SK-N-SH (cell line): ENCODE data around the gene DNMT3A. TPM values are rescaled to one million over a fixed set of nuclear protein-coding genes. Genes with fewer than 3 reads are reported as not detected.

Source experiments
- CTCF ChIA-PET: fragments of 300-600, 350-600 bp; formaldehyde crosslinking; extraction: SDS; loops from one replicate; lab custom pipeline; 2021; lab: Yijun Ruan, JAX
- POLR2A ChIA-PET: fragments of 350-600 bp; sonication (Branson Sonifier 250); formaldehyde crosslinking; extraction: SDS; loops from one replicate; lab custom pipeline; 2020; ENCODE audit warnings: antibody characterized with exemption, inconsistent platforms; lab: Yijun Ruan, JAX
- DNase-seq: peaks from one replicate; pipeline ENCODE4 v3.0.0; 2012
- H2AFZ ChIP-seq: fragments of 200-600 bp; sonication (generic); 2 replicates; pipeline ENCODE4 v1.8.1; 2016; ENCODE audit warnings: antibody characterized with exemption, mild to moderate bottlenecking, low read depth
- H3F3A ChIP-seq: fragments of 200-600 bp; sonication (generic); replicated peaks from 2 replicates; pipeline ENCODE3; 2016; ENCODE audit warnings: antibody characterized with exemption, mild to moderate bottlenecking; ENCODE audit not compliant: insufficient read depth
- H3K27ac ChIP-seq, 2 experiments: fragments of 200-500 bp in 1 of 2; fragments of 200-600 bp in 1 of 2; sonication (Bioruptor generic) in 1 of 2; sonication (generic), shearing (Covaris generic) in 1 of 2; 2 replicates each; pipeline versions ENCODE4 v1.5.1 to v1.6.1; 2014 to 2016; ENCODE audit warnings: low read depth in 2 of 2, inconsistent platforms in 1 of 2, low read length in 1 of 2, mild to moderate bottlenecking in 1 of 2, mixed read lengths in 1 of 2
- H3K27me3 ChIP-seq: fragments of 200-600 bp; sonication (generic), shearing (Covaris generic); 2 replicates; pipeline ENCODE4 v1.6.1; 2016; ENCODE audit warnings: mixed run types; ENCODE audit not compliant: insufficient read depth
- H3K36me3 ChIP-seq, 2 experiments: fragments of 200-500 bp in 1 of 2; fragments of 200-600 bp in 1 of 2; sonication (Bioruptor generic) in 1 of 2; sonication (generic) in 1 of 2; replicated peaks in 1 of 2; 2 replicates each; pipeline versions ENCODE3 to v1.5.1; 2014 to 2016; ENCODE audit warnings: low read length in 1 of 2, mild to moderate bottlenecking in 1 of 2; ENCODE audit not compliant: insufficient read depth in 2 of 2, control insufficient read depth in 1 of 2
- H3K4me1 ChIP-seq, 2 experiments: fragments of 200-500 bp in 1 of 2; fragments of 200-600 bp in 1 of 2; sonication (Bioruptor generic) in 1 of 2; sonication (generic), shearing (Covaris generic) in 1 of 2; 2 replicates each; pipeline versions ENCODE4 v1.5.1 to v1.6.1; 2014 to 2016; ENCODE audit warnings: low read depth in 1 of 2, low read length in 1 of 2, mixed run types in 1 of 2; ENCODE audit not compliant: insufficient read depth in 2 of 2, control insufficient read depth in 1 of 2
- H3K4me2 ChIP-seq: fragments of 200-600 bp; sonication (generic), shearing (Covaris generic); 2 replicates; pipeline ENCODE4 v1.6.1; 2017; ENCODE audit warnings: mixed run types
- H3K4me3 ChIP-seq, 2 experiments: fragments of 200-500 bp in 1 of 2; fragments of 200-600 bp in 1 of 2; sonication (Bioruptor generic) in 1 of 2; sonication (generic), shearing (Covaris generic) in 1 of 2; 2 replicates each; pipeline versions ENCODE4 v1.5.1 to v1.8.1; 2014 to 2016; ENCODE audit warnings: low read depth in 2 of 2, inconsistent platforms in 1 of 2, low read length in 1 of 2, mild to moderate bottlenecking in 1 of 2, mixed read lengths in 1 of 2, moderate library complexity in 1 of 2
- H3K79me2 ChIP-seq: fragments of 200-600 bp; sonication (generic); 2 replicates; pipeline ENCODE4 v1.8.1; 2017; ENCODE audit warnings: mild to moderate bottlenecking; ENCODE audit not compliant: insufficient read depth
- H3K9ac ChIP-seq: fragments of 200-600 bp; sonication (generic); 2 replicates; pipeline ENCODE4 v1.6.1; 2017; ENCODE audit warnings: mixed run types
- H3K9me2 ChIP-seq: fragments of 200-600 bp; sonication (generic); 2 replicates; pipeline ENCODE4 v1.6.1; 2017; ENCODE audit warnings: mixed run types
- H3K9me3 ChIP-seq: fragments of 200-600 bp; sonication (generic); 2 replicates; pipeline ENCODE4 v1.6.1; 2017; ENCODE audit warnings: mixed run types, mild to moderate bottlenecking, moderate library complexity
- H4K20me1 ChIP-seq: fragments of 200-600 bp; sonication (generic); 2 replicates; pipeline ENCODE4 v1.6.1; 2017; ENCODE audit warnings: mild to moderate bottlenecking, mixed run types; ENCODE audit not compliant: insufficient read depth
- CHD2 ChIP-seq: fragments of 150-350 bp; IDR thresholded peaks from 2 replicates; pipeline ENCODE4 v1.6.1; 2018; ENCODE audit warnings: low read length; ENCODE audit not compliant: partially characterized antibody
- ELF1 ChIP-seq: IDR thresholded peaks from 2 replicates; pipeline ENCODE4 v1.4.0; 2012
- EP300 ChIP-seq, 2 experiments: IDR thresholded peaks; 2 replicates each; pipeline versions ENCODE4 v1.4.0 to v1.6.1; 2012; ENCODE audit warnings: borderline replicate concordance in 1 of 2, low read depth in 1 of 2, low read length in 1 of 2
- FOSL2 ChIP-seq: IDR thresholded peaks from 2 replicates; pipeline ENCODE4 v1.4.0; 2012; ENCODE audit warnings: low read depth, mild to moderate bottlenecking, moderate library complexity, borderline replicate concordance
- FOXM1 ChIP-seq: IDR thresholded peaks from 2 replicates; pipeline ENCODE4 v1.4.0; 2012; ENCODE audit warnings: low read depth, mild to moderate bottlenecking
- GATA2 ChIP-seq: sonication (generic); formaldehyde crosslinking; IDR thresholded peaks from 2 replicates; pipeline ENCODE4 v1.5.0; 2020; ENCODE audit warnings: mild to moderate bottlenecking, missing genetic modification reagents
- JUND ChIP-seq: IDR thresholded peaks from 2 replicates; pipeline ENCODE4 v1.4.0; 2012
- NFIC ChIP-seq: IDR thresholded peaks from 2 replicates; pipeline ENCODE4 v1.4.0; 2012; ENCODE audit warnings: borderline replicate concordance
- NRF1 ChIP-seq: IDR thresholded peaks from 2 replicates; pipeline ENCODE4 v1.6.1; 2012; ENCODE audit warnings: low read depth, mild to moderate bottlenecking, low read length
- POLR2AphosphoS5 ChIP-seq: IDR thresholded peaks from 2 replicates; pipeline ENCODE4 v1.6.1; 2012; ENCODE audit warnings: low read depth, low read length
- RCOR1 ChIP-seq: fragments of 150-350 bp; IDR thresholded peaks from 2 replicates; pipeline ENCODE4 v1.6.1; 2017; ENCODE audit warnings: antibody characterized with exemption, low read length
- TCF12 ChIP-seq: IDR thresholded peaks from 2 replicates; pipeline ENCODE4 v1.4.0; 2012
- YY1 ChIP-seq: IDR thresholded peaks from 2 replicates; pipeline ENCODE4 v1.4.0; 2012; ENCODE audit warnings: low read depth, mild to moderate bottlenecking
- WGBS: methylation state at CpG from one replicate; pipeline ENCODE4 v1.1.6; 2017; ENCODE audit warnings: low lambda C conversion rate; 5-methylcytosine and 5-hydroxymethylcytosine counted together
- polyA plus RNA-seq, 3 experiments: library from polyadenylated mRNA; depleted of rRNA; stranded (reverse); fragments of >200 nt; gene quantifications; 2 replicates each; pipeline ENCODE4 v1.2.3, GENCODE V29; 2012
- TF ChIP-seq, protein P1 (sequence below): IDR thresholded peaks from 2 replicates; pipeline ENCODE4; 2012
- TF ChIP-seq, protein P2 (sequence below): IDR thresholded peaks from 2 replicates; pipeline ENCODE4 v1.6.1; 2012; ENCODE audit warnings: mild to moderate bottlenecking, low read depth, low read length, moderate library complexity
- TF ChIP-seq, protein P3 (sequence below): IDR thresholded peaks from 2 replicates; pipeline ENCODE4 v1.4.0; 2012; ENCODE audit warnings: low read depth, borderline replicate concordance
- TF ChIP-seq, protein P4 (sequence below): fragments of 150-350 bp; IDR thresholded peaks from 2 replicates; pipeline ENCODE4 v1.6.1; 2016; ENCODE audit warnings: mild to moderate bottlenecking, low read depth, low read length
- TF ChIP-seq, protein P5 (sequence below): IDR thresholded peaks from 2 replicates; pipeline ENCODE4 v1.4.0; 2012; ENCODE audit warnings: low read depth, borderline replicate concordance
- TF ChIP-seq, protein P6 (sequence below): IDR thresholded peaks from 2 replicates; pipeline ENCODE4 v1.4.0; 2012; ENCODE audit warnings: low read depth

Gene DNMT3A
- polyA plus RNA-seq, 1 of the 3 experiments (the other 2 are of a cell fraction): 5.6 TPM

DNA sequence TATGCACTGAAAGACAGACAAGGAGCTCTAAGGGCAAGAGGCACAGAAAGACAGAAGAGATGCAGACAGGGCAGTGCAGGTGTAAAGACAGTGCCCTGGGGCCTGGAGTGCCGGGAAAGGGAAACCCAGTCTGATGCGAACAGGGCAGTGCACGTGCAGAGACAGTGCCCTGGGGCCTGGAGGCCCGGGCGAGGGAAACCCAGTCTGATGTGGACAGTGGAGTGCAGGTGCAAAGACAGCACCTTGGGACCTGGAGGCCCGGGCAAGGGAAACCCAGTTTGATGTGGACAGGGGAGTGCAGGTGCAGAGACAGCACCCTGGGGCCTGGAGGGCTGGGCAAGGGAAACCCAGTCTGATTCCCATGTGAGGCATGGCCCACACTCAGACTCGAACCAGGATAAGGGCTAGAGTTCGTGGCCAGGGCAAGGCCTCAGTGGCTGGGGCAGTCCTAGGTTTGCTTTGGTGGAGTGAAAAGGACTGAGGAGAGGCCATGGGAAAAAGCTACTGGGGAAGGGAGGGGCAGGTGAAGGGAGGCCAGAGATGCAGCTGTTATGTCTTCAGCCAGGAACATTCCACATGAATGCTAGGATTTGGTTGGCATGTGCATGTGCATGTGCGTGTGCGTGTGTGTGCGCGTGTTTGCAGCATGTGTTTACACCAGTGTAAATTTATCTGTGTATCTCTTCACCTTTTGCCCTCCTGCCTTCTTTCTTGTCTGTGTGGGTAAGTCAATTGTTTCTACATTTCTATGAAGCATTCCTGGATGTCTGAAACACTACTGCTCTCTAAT, 39.1 kb upstream of the DNMT3A start:
- Histone ChIP-seq H3K9ac (no peak overlapping the region), H3K36me3 (no peaks in the 10 kb centered on the region), H3K27ac (no peak overlapping the region), H3F3A (no peaks in the 10 kb centered on the region), H2AFZ (no peak overlapping the region), H3K9me2 (no peaks in the 10 kb centered on the region), H3K27me3 (no peaks in the 10 kb centered on the region), H3K4me1 (peaks cover 5 to 18% of the 10 kb centered on the region in 2 experiments; a peak in 3 of 4 replicates), H3K79me2 (no peaks in the 10 kb centered on the region)
- CTCF ChIA-PET: interaction anchor here (0.6 to 7.4 kb wide), 5 partner anchors 19 to 284 kb away, joined by 3 to 71 read pairs (median 3); no protein-coding TSS in a partner anchor
- DNase-seq: no peak
- POLR2A ChIA-PET: interaction anchor here (0.6 kb wide), 1 partner anchor 672 kb away, joined by 6 read pairs; no protein-coding TSS in a partner anchor
- WGBS: 85% methylated on average over 12 of the region's 12 CpGs
- no peak for TF ChIP-seq TCF12
- no peak for TF ChIP-seq FOXM1
- no peak for TF ChIP-seq POLR2AphosphoS5
- TF ChIP-seq, protein P1, sequence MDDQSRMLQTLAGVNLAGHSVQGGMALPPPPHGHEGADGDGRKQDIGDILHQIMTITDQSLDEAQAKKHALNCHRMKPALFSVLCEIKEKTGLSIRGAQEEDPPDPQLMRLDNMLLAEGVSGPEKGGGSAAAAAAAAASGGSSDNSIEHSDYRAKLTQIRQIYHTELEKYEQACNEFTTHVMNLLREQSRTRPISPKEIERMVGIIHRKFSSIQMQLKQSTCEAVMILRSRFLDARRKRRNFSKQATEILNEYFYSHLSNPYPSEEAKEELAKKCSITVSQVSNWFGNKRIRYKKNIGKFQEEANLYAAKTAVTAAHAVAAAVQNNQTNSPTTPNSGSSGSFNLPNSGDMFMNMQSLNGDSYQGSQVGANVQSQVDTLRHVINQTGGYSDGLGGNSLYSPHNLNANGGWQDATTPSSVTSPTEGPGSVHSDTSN: no peak
- TF ChIP-seq, protein P2, sequence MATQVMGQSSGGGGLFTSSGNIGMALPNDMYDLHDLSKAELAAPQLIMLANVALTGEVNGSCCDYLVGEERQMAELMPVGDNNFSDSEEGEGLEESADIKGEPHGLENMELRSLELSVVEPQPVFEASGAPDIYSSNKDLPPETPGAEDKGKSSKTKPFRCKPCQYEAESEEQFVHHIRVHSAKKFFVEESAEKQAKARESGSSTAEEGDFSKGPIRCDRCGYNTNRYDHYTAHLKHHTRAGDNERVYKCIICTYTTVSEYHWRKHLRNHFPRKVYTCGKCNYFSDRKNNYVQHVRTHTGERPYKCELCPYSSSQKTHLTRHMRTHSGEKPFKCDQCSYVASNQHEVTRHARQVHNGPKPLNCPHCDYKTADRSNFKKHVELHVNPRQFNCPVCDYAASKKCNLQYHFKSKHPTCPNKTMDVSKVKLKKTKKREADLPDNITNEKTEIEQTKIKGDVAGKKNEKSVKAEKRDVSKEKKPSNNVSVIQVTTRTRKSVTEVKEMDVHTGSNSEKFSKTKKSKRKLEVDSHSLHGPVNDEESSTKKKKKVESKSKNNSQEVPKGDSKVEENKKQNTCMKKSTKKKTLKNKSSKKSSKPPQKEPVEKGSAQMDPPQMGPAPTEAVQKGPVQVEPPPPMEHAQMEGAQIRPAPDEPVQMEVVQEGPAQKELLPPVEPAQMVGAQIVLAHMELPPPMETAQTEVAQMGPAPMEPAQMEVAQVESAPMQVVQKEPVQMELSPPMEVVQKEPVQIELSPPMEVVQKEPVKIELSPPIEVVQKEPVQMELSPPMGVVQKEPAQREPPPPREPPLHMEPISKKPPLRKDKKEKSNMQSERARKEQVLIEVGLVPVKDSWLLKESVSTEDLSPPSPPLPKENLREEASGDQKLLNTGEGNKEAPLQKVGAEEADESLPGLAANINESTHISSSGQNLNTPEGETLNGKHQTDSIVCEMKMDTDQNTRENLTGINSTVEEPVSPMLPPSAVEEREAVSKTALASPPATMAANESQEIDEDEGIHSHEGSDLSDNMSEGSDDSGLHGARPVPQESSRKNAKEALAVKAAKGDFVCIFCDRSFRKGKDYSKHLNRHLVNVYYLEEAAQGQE: no peak
- no peak for TF ChIP-seq NRF1
- no peak for TF ChIP-seq NFIC
- no peak for TF ChIP-seq FOSL2
- no peak for TF ChIP-seq RCOR1
- TF ChIP-seq, protein P3, sequence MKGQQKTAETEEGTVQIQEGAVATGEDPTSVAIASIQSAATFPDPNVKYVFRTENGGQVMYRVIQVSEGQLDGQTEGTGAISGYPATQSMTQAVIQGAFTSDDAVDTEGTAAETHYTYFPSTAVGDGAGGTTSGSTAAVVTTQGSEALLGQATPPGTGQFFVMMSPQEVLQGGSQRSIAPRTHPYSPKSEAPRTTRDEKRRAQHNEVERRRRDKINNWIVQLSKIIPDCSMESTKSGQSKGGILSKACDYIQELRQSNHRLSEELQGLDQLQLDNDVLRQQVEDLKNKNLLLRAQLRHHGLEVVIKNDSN: no peak
- TF ChIP-seq, protein P4, sequence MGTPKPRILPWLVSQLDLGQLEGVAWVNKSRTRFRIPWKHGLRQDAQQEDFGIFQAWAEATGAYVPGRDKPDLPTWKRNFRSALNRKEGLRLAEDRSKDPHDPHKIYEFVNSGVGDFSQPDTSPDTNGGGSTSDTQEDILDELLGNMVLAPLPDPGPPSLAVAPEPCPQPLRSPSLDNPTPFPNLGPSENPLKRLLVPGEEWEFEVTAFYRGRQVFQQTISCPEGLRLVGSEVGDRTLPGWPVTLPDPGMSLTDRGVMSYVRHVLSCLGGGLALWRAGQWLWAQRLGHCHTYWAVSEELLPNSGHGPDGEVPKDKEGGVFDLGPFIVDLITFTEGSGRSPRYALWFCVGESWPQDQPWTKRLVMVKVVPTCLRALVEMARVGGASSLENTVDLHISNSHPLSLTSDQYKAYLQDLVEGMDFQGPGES: no peak
- TF ChIP-seq, protein P5, sequence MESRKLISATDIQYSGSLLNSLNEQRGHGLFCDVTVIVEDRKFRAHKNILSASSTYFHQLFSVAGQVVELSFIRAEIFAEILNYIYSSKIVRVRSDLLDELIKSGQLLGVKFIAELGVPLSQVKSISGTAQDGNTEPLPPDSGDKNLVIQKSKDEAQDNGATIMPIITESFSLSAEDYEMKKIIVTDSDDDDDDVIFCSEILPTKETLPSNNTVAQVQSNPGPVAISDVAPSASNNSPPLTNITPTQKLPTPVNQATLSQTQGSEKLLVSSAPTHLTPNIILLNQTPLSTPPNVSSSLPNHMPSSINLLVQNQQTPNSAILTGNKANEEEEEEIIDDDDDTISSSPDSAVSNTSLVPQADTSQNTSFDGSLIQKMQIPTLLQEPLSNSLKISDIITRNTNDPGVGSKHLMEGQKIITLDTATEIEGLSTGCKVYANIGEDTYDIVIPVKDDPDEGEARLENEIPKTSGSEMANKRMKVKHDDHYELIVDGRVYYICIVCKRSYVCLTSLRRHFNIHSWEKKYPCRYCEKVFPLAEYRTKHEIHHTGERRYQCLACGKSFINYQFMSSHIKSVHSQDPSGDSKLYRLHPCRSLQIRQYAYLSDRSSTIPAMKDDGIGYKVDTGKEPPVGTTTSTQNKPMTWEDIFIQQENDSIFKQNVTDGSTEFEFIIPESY: no peak
- TF ChIP-seq ELF1: no peak
- no peak for TF ChIP-seq YY1
- TF ChIP-seq JUND: no peak
- no peak for TF ChIP-seq CHD2
- TF ChIP-seq, protein P6, sequence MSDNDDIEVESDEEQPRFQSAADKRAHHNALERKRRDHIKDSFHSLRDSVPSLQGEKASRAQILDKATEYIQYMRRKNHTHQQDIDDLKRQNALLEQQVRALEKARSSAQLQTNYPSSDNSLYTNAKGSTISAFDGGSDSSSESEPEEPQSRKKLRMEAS: no peak
- TF ChIP-seq EP300 (IDR thresholded peaks at IDR 0.05; ENCODE audit: borderline replicate concordance in 1 of 2, low read depth in 1 of 2, low read length in 1 of 2): no peak
- no peak for TF ChIP-seq GATA2 (CRISPR knock-in tag)
- TF ChIP-seq, all 33 proteins: peak for 0
- no peak overlapping the region for H3K4me3 ChIP-seq
- H3K4me2 ChIP-seq: no peak overlapping the region
- H4K20me1 ChIP-seq: no peaks in the 10 kb centered on the region
- H3K9me3 ChIP-seq: no peaks in the 10 kb centered on the region
